IPS DF 6.9 (cell line): ENCODE data around the gene DAZAP1.
"Not testable (repeated sequence)": the region's sequence is repeated elsewhere in the genome, so short reads cannot be mapped to it uniquely, and the experiment has no call there.

Experiments used
- DNase-seq: peaks from one replicate; pipeline ENCODE4 v3.0.0-alpha.2; 2013; ENCODE audit warnings: low read depth, low spot score
- H3K27ac ChIP-seq: one replicate; pipeline ENCODE4 v1.5.1; 2013; ENCODE audit warnings: low read length, control low read depth
- H3K27me3 ChIP-seq: 2 replicates; pipeline ENCODE4 v1.6.1; 2013; ENCODE audit warnings: mild to moderate bottlenecking, low read length; ENCODE audit not compliant: control insufficient read depth, insufficient read depth
- H3K36me3 ChIP-seq: 2 replicates; pipeline ENCODE4 v1.6.1; 2013; ENCODE audit warnings: low read length; ENCODE audit not compliant: control insufficient read depth, insufficient read depth
- H3K4me1 ChIP-seq: 2 replicates; pipeline ENCODE4 v1.6.1; 2013; ENCODE audit warnings: low read length; ENCODE audit not compliant: control insufficient read depth, insufficient read depth
- H3K4me3 ChIP-seq: 2 replicates; pipeline ENCODE4 v1.5.1; 2013; ENCODE audit warnings: mild to moderate bottlenecking, low read length
- H3K9me3 ChIP-seq: 2 replicates; pipeline ENCODE4 v1.6.1; 2013; ENCODE audit warnings: low read length, inconsistent platforms; ENCODE audit not compliant: control insufficient read depth, insufficient read depth
- WGBS: extraction: QIAGEN DNeasy Blood & Tissue Kit; methylation state at CpG from one replicate; pipeline ENCODE4 v1.1.7; 2013; ENCODE audit warnings: mixed read lengths, missing lambda C conversion rate; ENCODE audit not compliant: insufficient read length, insufficient coverage; 5-methylcytosine and 5-hydroxymethylcytosine counted together

DAZAP1 gene

GRCh38 chr19:1471010-1471514 lies 63.7 kb downstream of the DAZAP1 start:
- H3K4me3 ChIP-seq: peak overlapping the region; percentile 10; the same call in 1 of the 2 replicates
- no peak for DNase-seq

GRCh38 chr19:1471515-1472160 lies 64.3 kb downstream of the DAZAP1 start:
- Histone ChIP-seq H3K27me3 (peaks cover 39% of the 10 kb centered on the region), H3K36me3 (no peaks in the 10 kb centered on the region), H3K9me3 (no peaks in the 10 kb centered on the region), H3K27ac (no peak overlapping the region), H3K4me3 (no peak overlapping the region), H3K4me1 (peaks cover 9% of the 10 kb centered on the region)
- no CpG with 5 or more reads among the region's 24 CpGs for WGBS
- DNase-seq: no peak

More at GRCh38 chr19:1471010-1471514, 63.7 kb downstream of the DAZAP1 start:
- Histone ChIP-seq H3K4me1 (peaks cover 11% of the 10 kb centered on the region), H3K36me3 (no peaks in the 10 kb centered on the region), H3K27me3 (peaks cover 44% of the 10 kb centered on the region), H3K9me3 (no peaks in the 10 kb centered on the region), H3K27ac (no peak overlapping the region)
- no CpG with 5 or more reads among the region's 28 CpGs for WGBS

DNA sequence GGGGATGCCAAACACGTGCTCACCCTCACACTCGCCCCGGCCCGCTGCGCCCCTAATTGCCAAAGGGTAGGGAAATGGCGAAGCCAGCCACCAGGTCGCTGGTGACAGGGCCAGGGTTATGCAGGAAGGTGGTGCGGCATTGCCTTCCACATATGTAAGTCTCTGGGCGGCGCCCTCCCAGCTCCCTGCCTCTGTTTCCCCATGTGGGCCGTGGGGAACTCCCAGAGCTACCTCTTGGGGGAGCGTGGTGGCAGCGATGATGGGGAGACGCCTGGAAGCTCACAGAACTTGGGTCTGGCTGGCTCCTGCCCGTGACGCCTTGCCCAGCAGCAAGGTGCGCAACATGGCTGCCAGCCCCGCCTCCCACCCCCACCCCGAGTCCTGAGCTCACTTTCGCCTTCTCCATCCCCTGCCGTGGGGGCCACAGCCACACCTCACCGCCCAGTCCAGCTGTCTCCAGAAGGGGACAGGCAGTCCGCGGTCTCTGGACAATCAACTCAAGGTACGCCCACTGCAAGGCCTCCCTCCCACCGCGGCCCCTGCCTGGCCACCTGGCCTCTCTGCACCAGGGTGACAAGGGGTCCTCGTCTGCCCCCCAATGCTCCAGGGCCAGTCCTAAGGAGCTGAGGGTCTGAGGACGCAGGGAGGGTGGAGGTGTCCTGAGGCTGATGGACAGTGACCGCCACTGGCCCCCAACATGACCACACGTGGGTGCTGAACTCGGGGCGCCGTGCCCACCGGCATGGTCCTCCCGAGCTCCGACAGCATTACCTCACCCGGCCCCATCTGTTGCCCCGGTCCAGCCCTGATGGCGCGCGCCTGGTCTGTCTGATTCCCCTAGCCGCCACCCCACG lies 65.1 kb downstream of the DAZAP1 start:
- peaks cover 6% of the 10 kb centered on the region for H3K4me1 ChIP-seq
- no peaks in the 10 kb centered on the region for H3K9me3 ChIP-seq
- H3K36me3 ChIP-seq: no peaks in the 10 kb centered on the region
- peaks cover 31% of the 10 kb centered on the region for H3K27me3 ChIP-seq
- no peak overlapping the region for H3K27ac ChIP-seq
- no peak overlapping the region for H3K4me3 ChIP-seq
- no CpG with 5 or more reads among the region's 44 CpGs for WGBS
- DNase-seq: no peak

DNA sequence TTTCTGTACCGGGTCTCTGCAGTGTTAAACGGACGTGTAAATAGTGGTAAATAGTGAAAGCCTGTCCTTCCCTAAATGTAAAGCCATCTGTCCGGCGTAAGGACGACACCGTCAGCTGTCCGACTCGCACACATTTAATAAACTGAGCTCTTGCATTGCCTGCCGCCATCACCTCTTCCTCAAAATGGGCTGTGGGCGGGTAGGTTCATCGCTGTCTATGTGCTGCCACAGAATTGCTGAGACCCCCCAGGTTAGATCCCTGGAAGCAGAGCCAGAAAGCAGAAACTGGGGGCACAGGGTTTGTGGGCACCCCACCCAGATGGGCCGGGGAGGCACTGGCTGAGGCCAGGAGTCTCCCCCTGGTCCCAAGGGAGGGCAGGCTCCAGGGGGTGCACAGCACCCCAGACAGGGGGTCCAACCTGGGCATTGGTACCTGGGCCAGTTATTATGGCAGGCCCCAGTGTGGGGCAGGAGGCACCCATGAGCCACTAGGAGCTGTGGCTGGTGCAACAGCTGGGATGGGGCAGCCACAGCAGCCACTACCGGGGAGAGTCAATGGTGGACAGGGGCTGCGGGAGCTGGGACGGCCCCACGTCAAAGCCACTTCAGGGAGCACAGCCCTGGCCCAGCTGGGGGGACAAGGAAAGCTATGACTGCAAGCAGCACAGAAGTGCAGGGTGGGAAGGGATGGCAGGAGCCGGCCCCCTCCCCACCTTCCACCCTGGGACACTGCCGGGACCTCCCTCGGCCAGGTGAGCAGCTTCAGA lies 65.9 kb downstream of the DAZAP1 start:
- Histone ChIP-seq H3K4me3 (no peak overlapping the region), H3K27me3 (peaks cover 23% of the 10 kb centered on the region), H3K27ac (no peak overlapping the region), H3K36me3 (no peaks in the 10 kb centered on the region), H3K9me3 (no peaks in the 10 kb centered on the region), H3K4me1 (peaks cover 6% of the 10 kb centered on the region)
- no peak for DNase-seq
- WGBS: no CpG with 5 or more reads among the region's 20 CpGs

DNA sequence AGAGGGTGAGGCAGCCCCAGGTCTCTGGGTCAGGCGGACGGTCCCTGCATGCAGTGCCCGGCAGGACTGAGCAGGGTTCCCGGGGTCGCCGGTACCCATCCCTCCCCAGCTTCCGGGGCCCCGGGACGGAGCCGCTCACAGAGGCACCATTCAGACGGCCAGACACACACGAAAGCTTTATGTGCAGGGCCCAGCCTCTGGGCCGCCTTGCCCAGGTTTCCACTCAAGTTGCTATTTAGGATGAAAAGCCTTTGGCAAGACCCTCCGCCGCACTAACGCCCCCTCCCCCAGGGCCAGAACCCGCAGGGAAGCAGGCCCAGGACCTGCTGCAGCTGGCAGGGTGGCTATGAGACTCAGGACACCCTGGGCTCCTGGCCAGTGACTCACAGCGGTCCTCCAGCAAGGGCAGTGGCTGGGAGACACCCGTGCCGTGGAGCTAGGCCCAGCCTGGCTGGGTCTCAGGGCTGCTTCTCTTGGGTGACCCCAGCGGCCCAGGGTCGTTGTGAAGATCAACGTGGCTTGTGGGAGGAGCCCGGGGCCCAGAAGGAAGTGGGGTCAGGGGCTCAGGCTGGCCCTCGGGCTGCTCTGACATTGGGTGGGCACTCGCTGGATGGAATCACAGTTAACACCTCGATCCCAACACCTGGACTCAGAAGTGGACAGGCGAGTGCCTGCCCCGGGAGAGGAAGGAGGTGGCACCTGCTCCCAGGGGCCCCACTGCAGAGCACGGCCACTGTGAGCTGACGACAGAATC lies 66.8 kb downstream of the DAZAP1 start:
- Histone ChIP-seq H3K9me3 (no peaks in the 10 kb centered on the region), H3K4me1 (peaks cover 6% of the 10 kb centered on the region), H3K36me3 (no peaks in the 10 kb centered on the region), H3K27ac (no peak overlapping the region), H3K4me3 (no peak overlapping the region), H3K27me3 (peaks cover 17% of the 10 kb centered on the region; the same call in 1 of the 2 replicates)
- WGBS: no CpG with 5 or more reads among the region's 31 CpGs
- no peak for DNase-seq

- Histone ChIP-seq H3K27ac (no peak overlapping the region), H3K9me3 (no peaks in the 10 kb centered on the region), H3K4me3 (no peak overlapping the region), H3K36me3 (no peaks in the 10 kb centered on the region), H3K27me3 (peaks cover 13% of the 10 kb centered on the region; the same call in 1 of the 2 replicates), H3K4me1 (peaks cover 6% of the 10 kb centered on the region)
- no CpG with 5 or more reads among the region's 26 CpGs for WGBS
- no peak for DNase-seq
These were observed 67.5 kb downstream of the DAZAP1 start for GRCh38 chr19:1474765-1475351.

- no peak overlapping the region for H3K4me3 ChIP-seq
- no peaks in the 10 kb centered on the region for H3K36me3 ChIP-seq
- H3K27ac ChIP-seq: no peak overlapping the region
- DNase-seq: no peak
- WGBS: no CpG with 5 or more reads among the region's 31 CpGs
- H3K27me3 ChIP-seq: peaks cover 8% of the 10 kb centered on the region; the same call in 1 of the 2 replicates
- peaks cover 3% of the 10 kb centered on the region for H3K4me1 ChIP-seq
- H3K9me3 ChIP-seq: no peaks in the 10 kb centered on the region
These were observed 68.5 kb downstream of the DAZAP1 start for GRCh38 chr19:1475751-1476437.

- H3K4me1 ChIP-seq, H3K27ac ChIP-seq, H3K36me3 ChIP-seq, H3K27me3 ChIP-seq, H3K9me3 ChIP-seq, H3K4me3 ChIP-seq, DNase-seq: not testable (repeated sequence)
- no CpG with 5 or more reads among the region's 9 CpGs for WGBS
These were observed 69.7 kb downstream of the DAZAP1 start for GRCh38 chr19:1477056-1477455.
